ENCODE measurements around the gene MYO1B.

DNA sequence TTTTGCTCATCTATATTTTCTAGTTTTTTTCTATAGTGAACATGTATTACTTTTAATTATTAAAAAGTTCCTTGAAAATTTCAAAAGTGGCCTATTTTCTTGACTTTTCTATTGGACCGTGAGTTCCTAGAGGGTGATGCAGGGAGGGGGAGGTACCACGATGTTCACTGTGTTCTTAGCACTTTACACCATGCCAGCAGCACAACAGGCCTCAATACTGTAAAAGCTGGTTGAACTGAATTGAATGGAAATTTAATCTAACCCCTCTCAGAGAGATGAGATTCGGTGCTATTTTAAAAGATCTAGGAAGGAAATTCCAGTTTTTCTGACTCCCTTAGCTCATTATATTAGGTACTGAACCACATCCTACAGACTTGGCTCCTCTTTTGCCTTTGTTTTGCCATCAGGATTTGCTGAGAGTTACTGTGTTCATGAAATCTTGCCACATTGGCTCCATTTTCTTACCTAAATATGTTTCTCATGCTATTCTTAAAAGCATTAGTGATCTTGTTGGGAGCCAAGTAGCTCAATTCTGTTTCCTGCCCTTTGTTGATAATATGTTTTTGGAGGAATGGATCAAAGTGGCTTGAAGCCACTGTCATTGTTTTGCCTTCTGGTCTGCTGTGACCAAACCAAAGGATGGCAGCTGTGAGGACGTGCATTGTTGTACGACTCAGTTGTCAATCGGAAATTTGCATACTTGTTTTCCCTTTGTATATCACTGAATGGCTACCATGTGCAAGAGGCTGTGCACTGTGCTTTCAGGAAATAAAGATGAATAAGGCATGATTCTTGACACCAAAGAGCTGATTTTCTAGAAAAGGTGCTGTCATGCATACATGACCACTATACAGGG is 25.3 kb downstream of the MYO1B start:
- TF ChIP-seq ZNF274 (IDR thresholded peaks at IDR 0.05; ENCODE audit: low read depth, low read length) (no peak), YY1 (IDR thresholded peaks at IDR 0.05; ENCODE audit: insufficient read depth, insufficient read length) (no peak)
